ENCODE results near the gene NRG2.

The NRG2 gene

DNA sequence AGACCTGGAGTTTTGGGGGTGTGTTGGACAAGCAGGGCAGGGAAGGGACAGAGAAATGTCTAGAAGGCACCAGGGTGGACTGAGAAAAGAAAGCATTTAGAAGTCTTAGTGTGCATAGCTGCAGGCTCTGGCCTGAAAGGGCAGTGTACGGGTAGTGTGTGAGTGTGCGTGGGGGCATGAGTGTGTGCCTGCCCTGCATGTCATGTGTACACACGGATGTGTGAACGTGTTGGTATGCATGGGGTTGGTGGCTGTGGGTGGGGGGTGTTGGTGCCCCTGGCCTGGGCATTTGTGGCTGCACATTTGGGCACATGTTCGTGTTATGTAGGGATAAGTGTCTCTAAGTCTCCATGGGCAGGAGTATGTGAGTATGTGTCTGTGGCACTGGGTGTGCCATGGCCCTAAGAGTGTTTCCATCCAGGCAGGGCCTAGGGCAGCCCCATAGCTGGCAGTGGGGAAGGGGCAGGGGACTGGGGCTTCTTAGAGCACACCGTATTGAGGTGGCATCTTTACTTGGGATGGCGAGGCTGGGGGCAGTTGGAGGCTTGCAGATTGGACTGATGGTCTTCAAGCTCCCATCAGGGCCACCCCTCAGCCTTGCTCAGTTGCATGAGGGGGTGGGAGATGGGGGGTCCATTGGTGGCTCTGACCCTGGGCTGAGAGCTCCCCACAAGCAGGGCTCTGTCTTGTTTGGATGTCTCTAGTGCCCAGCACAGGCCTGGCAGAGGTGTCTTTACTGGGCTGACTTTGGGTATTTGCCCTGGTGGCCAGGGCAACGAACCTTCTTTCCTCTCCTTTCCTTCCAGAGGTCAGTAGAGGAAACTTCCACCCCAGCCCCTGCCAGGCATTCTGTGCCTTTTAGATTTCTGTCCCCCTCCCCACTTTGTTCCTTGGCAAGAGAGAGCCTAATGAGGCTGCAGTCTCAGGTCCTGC lies 232.5 kb downstream of the NRG2 start:
- H3K9ac ChIP-seq (ENCODE audit: low read depth, low read length) = no peak overlapping the region
- H3K4me3 ChIP-seq (ENCODE audit: low read length) = no peak overlapping the region
- 81% methylated on average over 8 of the region's 8 CpGs for WGBS
- H3K36me3 ChIP-seq (ENCODE audit: insufficient read depth, low read length) = no peaks in the 10 kb centered on the region
- H3K27ac ChIP-seq (ENCODE audit: low read depth, low read length) = no peak overlapping the region
- H3K4me1 ChIP-seq (ENCODE audit: insufficient read depth, low read length) = no peaks in the 10 kb centered on the region
- no peaks in the 10 kb centered on the region for H3K9me3 ChIP-seq (ENCODE audit: insufficient read depth, low read depth, low read length)
- H3K27me3 ChIP-seq (ENCODE audit: insufficient read depth, low read length) = no peaks in the 10 kb centered on the region

- no peaks in the 10 kb centered on the region for H3K36me3 ChIP-seq (ENCODE audit: insufficient read depth, low read length)
- H3K4me3 ChIP-seq (ENCODE audit: low read length) = no peak overlapping the region
- no peaks in the 10 kb centered on the region for H3K4me1 ChIP-seq (ENCODE audit: insufficient read depth, low read length)
- H3K27ac ChIP-seq (ENCODE audit: low read depth, low read length) = no peak overlapping the region
- no peak overlapping the region for H3K9ac ChIP-seq (ENCODE audit: low read depth, low read length)
- 91% methylated on average over 11 of the region's 11 CpGs for WGBS
- no peaks in the 10 kb centered on the region for H3K27me3 ChIP-seq (ENCODE audit: insufficient read depth, low read length)
- H3K9me3 ChIP-seq (ENCODE audit: insufficient read depth, low read depth, low read length) = no peaks in the 10 kb centered on the region
Observed at GRCh38 chr5:139809331-139809810, 233.7 kb downstream of the NRG2 start.

GRCh38 chr5:139808481-139809330 lies 234.4 kb downstream of the NRG2 start:
- H3K27me3 ChIP-seq (ENCODE audit: insufficient read depth, low read length) = peaks cover 2% of the 10 kb centered on the region; the same call in 1 of the 2 replicates
- WGBS = 50% methylated on average over 19 of the region's 19 CpGs
- no peaks in the 10 kb centered on the region for H3K9me3 ChIP-seq (ENCODE audit: insufficient read depth, low read depth, low read length)
- no peak overlapping the region for H3K4me3 ChIP-seq (ENCODE audit: low read length)
- H3K27ac ChIP-seq (ENCODE audit: low read depth, low read length) = no peak overlapping the region
- H3K36me3 ChIP-seq (ENCODE audit: insufficient read depth, low read length) = no peaks in the 10 kb centered on the region
- no peaks in the 10 kb centered on the region for H3K4me1 ChIP-seq (ENCODE audit: insufficient read depth, low read length)
- no peak overlapping the region for H3K9ac ChIP-seq (ENCODE audit: low read depth, low read length)

GRCh38 chr5:139807647-139808030 lies 235.5 kb downstream of the NRG2 start:
- Histone ChIP-seq H3K4me3 (ENCODE audit: low read length) (no peak overlapping the region), H3K27ac (ENCODE audit: low read depth, low read length) (no peak overlapping the region), H3K27me3 (ENCODE audit: insufficient read depth, low read length) (peaks cover 5% of the 10 kb centered on the region), H3K9me3 (ENCODE audit: insufficient read depth, low read depth, low read length) (no peaks in the 10 kb centered on the region), H3K4me1 (ENCODE audit: insufficient read depth, low read length) (no peaks in the 10 kb centered on the region), H3K36me3 (ENCODE audit: insufficient read depth, low read length) (no peaks in the 10 kb centered on the region), H3K9ac (ENCODE audit: low read depth, low read length) (no peak overlapping the region)
- WGBS = 82% methylated on average over 6 of the region's 6 CpGs

DNA sequence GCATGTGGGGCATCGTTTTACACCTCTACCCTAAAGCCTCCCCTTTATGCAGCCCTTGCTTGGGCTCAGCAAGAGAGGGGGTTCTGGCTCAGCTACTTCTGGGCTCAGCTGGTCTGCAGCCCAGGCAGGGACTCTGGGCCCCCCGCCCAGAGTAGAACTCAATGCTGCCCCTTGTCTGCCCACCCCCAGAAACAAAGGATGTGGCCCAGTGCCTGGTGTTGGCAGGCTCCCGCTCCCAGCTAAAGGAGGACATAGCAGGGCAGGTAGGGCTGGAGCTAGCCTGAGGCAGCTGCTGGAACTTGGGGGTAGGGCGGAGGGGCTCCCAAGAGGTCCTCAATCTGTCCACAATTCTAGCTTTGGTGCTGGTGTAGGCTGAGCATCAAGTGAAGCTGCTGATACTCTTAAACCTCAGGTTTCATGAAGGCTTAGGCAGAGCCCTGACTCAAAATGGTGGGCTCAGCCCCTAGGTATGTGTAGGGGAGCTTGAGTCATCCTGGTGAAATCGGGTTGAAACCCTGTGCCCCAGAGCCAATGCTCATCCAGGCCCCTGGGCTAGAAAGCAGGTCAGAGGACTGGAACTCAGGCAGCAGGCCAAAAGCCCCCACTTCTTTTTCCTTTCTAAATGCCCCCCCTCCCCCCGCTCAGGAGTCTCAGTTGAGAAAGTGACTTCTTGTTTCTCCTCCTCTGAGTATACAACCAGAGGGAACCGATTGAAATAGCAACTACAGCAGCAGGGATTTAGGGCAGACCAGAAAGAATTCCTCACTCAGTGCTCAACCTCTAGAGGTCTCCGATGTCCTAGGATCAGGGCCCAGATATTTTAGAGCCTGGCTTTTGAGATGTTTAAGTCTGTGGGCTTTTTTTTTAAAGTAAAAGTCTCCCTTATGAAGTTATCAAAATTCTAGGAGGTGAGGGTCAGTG lies 236.1 kb downstream of the NRG2 start:
- 68% methylated on average over 8 of the region's 8 CpGs for WGBS
- Histone ChIP-seq H3K4me1 (ENCODE audit: insufficient read depth, low read length) (no peaks in the 10 kb centered on the region), H3K9ac (ENCODE audit: low read depth, low read length) (no peak overlapping the region), H3K4me3 (ENCODE audit: low read length) (no peak overlapping the region), H3K9me3 (ENCODE audit: insufficient read depth, low read depth, low read length) (no peaks in the 10 kb centered on the region), H3K27me3 (ENCODE audit: insufficient read depth, low read length) (peaks cover 6% of the 10 kb centered on the region), H3K27ac (ENCODE audit: low read depth, low read length) (no peak overlapping the region), H3K36me3 (ENCODE audit: insufficient read depth, low read length) (no peaks in the 10 kb centered on the region)

DNA sequence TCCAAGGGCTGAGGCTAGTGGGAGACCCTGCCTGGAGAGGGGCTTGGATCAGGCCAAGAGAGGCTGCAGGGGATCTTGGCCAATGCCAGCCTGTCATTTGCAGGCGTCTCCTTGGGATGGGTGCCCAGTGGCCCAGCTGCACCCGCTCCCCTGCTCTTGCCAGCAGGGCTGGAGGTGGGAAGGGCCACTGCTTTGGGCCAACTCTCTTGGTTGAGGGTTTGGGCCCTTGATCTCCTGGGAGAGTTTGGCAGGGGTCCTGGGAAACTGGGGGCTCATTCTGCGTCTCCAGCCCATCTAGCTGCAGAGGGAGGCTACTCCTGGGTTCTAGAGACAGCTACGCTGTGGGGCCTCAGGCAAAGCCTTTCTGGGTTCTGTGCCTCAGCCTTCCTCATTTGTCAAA lies 237.0 kb downstream of the NRG2 start:
- Histone ChIP-seq H3K36me3 (ENCODE audit: insufficient read depth, low read length) (no peaks in the 10 kb centered on the region), H3K27me3 (ENCODE audit: insufficient read depth, low read length) (peaks cover 14% of the 10 kb centered on the region), H3K9me3 (ENCODE audit: insufficient read depth, low read depth, low read length) (no peaks in the 10 kb centered on the region), H3K27ac (ENCODE audit: low read depth, low read length) (no peak overlapping the region), H3K4me3 (ENCODE audit: low read length) (no peak overlapping the region), H3K4me1 (ENCODE audit: insufficient read depth, low read length) (no peaks in the 10 kb centered on the region), H3K9ac (ENCODE audit: low read depth, low read length) (no peak overlapping the region)
- WGBS = 89% methylated on average over 4 of the region's 4 CpGs

GRCh38 chr5:139805545-139805944 lies 237.6 kb downstream of the NRG2 start:
- WGBS = 82% methylated on average over 2 of the region's 2 CpGs
- peaks cover 15% of the 10 kb centered on the region for H3K27me3 ChIP-seq (ENCODE audit: insufficient read depth, low read length)

DNA sequence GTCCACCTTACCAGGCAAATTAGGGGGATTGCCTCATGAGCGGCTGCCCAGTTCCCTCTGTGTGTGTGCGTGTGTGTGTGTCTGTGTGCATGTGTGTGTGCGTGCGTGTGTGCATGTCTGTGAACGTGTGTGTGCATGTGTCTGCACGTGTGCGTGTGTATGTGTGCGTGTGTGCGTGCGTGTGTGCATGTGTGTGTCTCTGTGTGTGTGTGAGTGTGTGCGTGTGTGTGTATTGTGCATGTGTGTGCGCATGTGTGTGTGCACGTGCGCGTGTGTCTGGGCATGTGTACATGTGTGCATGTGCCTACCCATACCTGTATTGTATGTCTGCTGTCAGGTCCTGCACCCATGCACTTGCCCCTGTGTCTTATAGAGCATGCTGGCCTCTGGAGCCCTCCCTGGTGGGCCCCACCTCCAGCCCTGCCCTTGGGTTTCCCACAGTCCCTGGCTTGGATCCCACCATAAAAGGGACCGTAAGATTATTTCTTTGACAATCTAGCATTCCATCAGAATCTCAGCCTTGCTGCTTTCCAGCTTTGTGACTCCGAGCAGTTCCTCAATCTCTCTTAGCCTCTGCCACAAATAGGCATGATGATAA lies 238.2 kb downstream of the NRG2 start:
- Histone ChIP-seq H3K27ac (ENCODE audit: low read depth, low read length) (no peak overlapping the region), H3K36me3 (ENCODE audit: insufficient read depth, low read length) (no peaks in the 10 kb centered on the region), H3K27me3 (ENCODE audit: insufficient read depth, low read length) (peaks cover 21% of the 10 kb centered on the region), H3K4me1 (ENCODE audit: insufficient read depth, low read length) (no peaks in the 10 kb centered on the region), H3K4me3 (ENCODE audit: low read length) (no peak overlapping the region), H3K9me3 (ENCODE audit: insufficient read depth, low read depth, low read length) (no peaks in the 10 kb centered on the region), H3K9ac (ENCODE audit: low read depth, low read length) (no peak overlapping the region)
- whole genome bisulfite sequencing = 91% methylated on average over 17 of the region's 17 CpGs

More at GRCh38 chr5:139805545-139805944, 237.6 kb downstream of the NRG2 start:
- Histone ChIP-seq H3K4me3 (ENCODE audit: low read length) (no peak overlapping the region), H3K9ac (ENCODE audit: low read depth, low read length) (no peak overlapping the region), H3K36me3 (ENCODE audit: insufficient read depth, low read length) (no peaks in the 10 kb centered on the region), H3K27ac (ENCODE audit: low read depth, low read length) (no peak overlapping the region), H3K4me1 (ENCODE audit: insufficient read depth, low read length) (no peaks in the 10 kb centered on the region), H3K9me3 (ENCODE audit: insufficient read depth, low read depth, low read length) (no peaks in the 10 kb centered on the region)

DNA sequence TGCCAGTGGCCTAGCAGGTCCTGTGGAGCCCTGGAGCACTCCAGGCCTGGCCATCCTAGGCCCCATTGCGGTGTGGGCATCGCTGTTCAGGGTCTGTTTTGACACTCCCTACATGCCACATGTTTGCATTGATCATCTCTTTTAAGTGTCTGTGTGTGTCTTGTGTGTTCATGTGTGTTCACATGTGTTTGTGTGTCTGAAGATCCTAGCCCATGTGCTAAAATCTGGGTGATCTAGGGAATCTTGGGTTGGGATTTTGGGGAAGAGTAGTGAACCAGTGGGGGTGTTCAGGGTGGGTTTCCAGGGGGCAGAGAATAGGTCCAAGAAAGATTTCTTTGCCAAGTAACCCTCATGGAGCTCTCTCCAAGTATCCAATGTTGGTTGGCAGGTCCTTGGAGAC lies 239.1 kb downstream of the NRG2 start:
- H3K9me3 ChIP-seq (ENCODE audit: insufficient read depth, low read depth, low read length) = no peaks in the 10 kb centered on the region
- 96% methylated on average over 2 of the region's 2 CpGs for WGBS
- H3K9ac ChIP-seq (ENCODE audit: low read depth, low read length) = no peak overlapping the region
- peaks cover 30% of the 10 kb centered on the region for H3K27me3 ChIP-seq (ENCODE audit: insufficient read depth, low read length)
- H3K27ac ChIP-seq (ENCODE audit: low read depth, low read length) = no peak overlapping the region
- H3K36me3 ChIP-seq (ENCODE audit: insufficient read depth, low read length) = no peaks in the 10 kb centered on the region
- no peak overlapping the region for H3K4me3 ChIP-seq (ENCODE audit: low read length)
- H3K4me1 ChIP-seq (ENCODE audit: insufficient read depth, low read length) = no peaks in the 10 kb centered on the region

- no peaks in the 10 kb centered on the region for H3K9me3 ChIP-seq (ENCODE audit: insufficient read depth, low read depth, low read length)
- H3K27me3 ChIP-seq (ENCODE audit: insufficient read depth, low read length) = peaks cover 76% of the 10 kb centered on the region
- no peak overlapping the region for H3K9ac ChIP-seq (ENCODE audit: low read depth, low read length)
Observed at GRCh38 chr5:139799359-139799758, 243.7 kb downstream of the NRG2 start.

More at GRCh38 chr5:139799359-139799758, 243.7 kb downstream of the NRG2 start:
- no peaks in the 10 kb centered on the region for H3K36me3 ChIP-seq (ENCODE audit: insufficient read depth, low read length)
- no peak overlapping the region for H3K27ac ChIP-seq (ENCODE audit: low read depth, low read length)
- no peaks in the 10 kb centered on the region for H3K4me1 ChIP-seq (ENCODE audit: insufficient read depth, low read length)
- no peak overlapping the region for H3K4me3 ChIP-seq (ENCODE audit: low read length)

Measured in HUES64 (cell line).